HepG2 (cell line): Measurements from ENCODE around the gene MIEF1. TPM values are rescaled to one million over a fixed set of nuclear protein-coding genes. Genes with fewer than 3 reads are reported as not detected.
A peak's percentile ranks its signal among the peaks of the same experiment; 100 is the strongest.

ENCODE experiments used
- AGO2 ChIP-seq: fragments of 200-400 bp; formaldehyde crosslinking; optimal IDR thresholded peaks from 2 replicates; pipeline ENCODE3; 2017; ENCODE audit warnings: mild to moderate bottlenecking, low read depth, low read length, moderate library complexity
- CHD4 ChIP-seq: fragments of 200-600 bp; sonication (generic); IDR thresholded peaks from 2 replicates; pipeline ENCODE4 v1.7.0; 2017; ENCODE audit warnings: mild to moderate bottlenecking, low read length, borderline replicate concordance
- FLYWCH1 ChIP-seq: sonication (generic); formaldehyde crosslinking; IDR thresholded peaks from 2 replicates; pipeline ENCODE4 v1.8.1; 2023; ENCODE audit warnings: mild to moderate bottlenecking, missing genetic modification reagents
- HDAC6 ChIP-seq: fragments of 200-600 bp; sonication (generic); IDR thresholded peaks from 2 replicates; pipeline ENCODE4 v1.7.0; 2017; ENCODE audit warnings: mild to moderate bottlenecking, antibody characterized with exemption, low read length, low read depth
- KDM1A ChIP-seq: IDR thresholded peaks from 2 replicates; pipeline ENCODE4 v1.6.1; 2016; ENCODE audit warnings: missing compliant biosample characterization
- KLF15 ChIP-seq: sonication (generic); formaldehyde crosslinking; IDR thresholded peaks from 2 replicates; pipeline ENCODE4 v1.8.1; 2023; ENCODE audit warnings: borderline replicate concordance, mild to moderate bottlenecking, inconsistent platforms, missing genetic modification reagents, mixed read lengths
- MLLT10 ChIP-seq: sonication (generic); formaldehyde crosslinking; IDR thresholded peaks from 2 replicates; pipeline ENCODE4 v1.4.0; 2020; ENCODE audit warnings: missing genetic modification reagents
- MTA1 ChIP-seq: sonication (generic); formaldehyde crosslinking; IDR thresholded peaks from 2 replicates; pipeline ENCODE4 v1.4.0; 2020; ENCODE audit warnings: missing genetic modification reagents, mild to moderate bottlenecking, borderline replicate concordance
- RFX1 ChIP-seq: fragments of 450-650 bp; IDR thresholded peaks from 2 replicates; pipeline ENCODE4 v1.6.1; 2017
- SP2 ChIP-seq: sonication (generic); formaldehyde crosslinking; IDR thresholded peaks from 2 replicates; pipeline ENCODE4 v1.5.1; 2020; ENCODE audit warnings: mild to moderate bottlenecking, missing genetic modification reagents
- TSC22D2 ChIP-seq: sonication (generic); formaldehyde crosslinking; IDR thresholded peaks from 2 replicates; pipeline ENCODE4 v1.5.1; 2020; ENCODE audit warnings: missing genetic modification reagents, mild to moderate bottlenecking, borderline replicate concordance
- ZFP36L1 ChIP-seq: sonication (generic); formaldehyde crosslinking; IDR thresholded peaks from 2 replicates; pipeline ENCODE4 v1.8.0; 2022; ENCODE audit warnings: mild to moderate bottlenecking, missing genetic modification reagents, moderate library complexity
- ZIK1 ChIP-seq: sonication (generic); formaldehyde crosslinking; IDR thresholded peaks from 2 replicates; pipeline ENCODE4 v1.5.0; 2020; ENCODE audit warnings: mild to moderate bottlenecking, low read depth, missing genetic modification reagents, borderline replicate concordance
- ZMYM2 ChIP-seq: sonication (generic); formaldehyde crosslinking; IDR thresholded peaks from 2 replicates; pipeline ENCODE4 v1.8.0; 2022; ENCODE audit warnings: mild to moderate bottlenecking, missing genetic modification reagents
- ZNF138 ChIP-seq: sonication (generic); formaldehyde crosslinking; IDR thresholded peaks from 2 replicates; pipeline ENCODE4 v1.5.0; 2020; ENCODE audit warnings: mild to moderate bottlenecking, low read depth, missing genetic modification reagents
- ZNF350 ChIP-seq: sonication (generic); formaldehyde crosslinking; IDR thresholded peaks from 2 replicates; pipeline ENCODE4 v1.4.0; 2020; ENCODE audit warnings: mild to moderate bottlenecking, low read depth, missing genetic modification reagents, borderline replicate concordance
- ZNF484 ChIP-seq: sonication (generic); formaldehyde crosslinking; IDR thresholded peaks from 2 replicates; pipeline ENCODE4 v1.5.1; 2020; ENCODE audit warnings: mild to moderate bottlenecking, low read depth, missing genetic modification reagents, borderline replicate concordance
- ZNF775 ChIP-seq: sonication (generic); formaldehyde crosslinking; IDR thresholded peaks from 2 replicates; pipeline ENCODE4 v1.4.0; 2020; ENCODE audit warnings: missing genetic modification reagents, mild to moderate bottlenecking, moderate library complexity, borderline replicate concordance
- ZSCAN31 ChIP-seq: sonication (generic); formaldehyde crosslinking; IDR thresholded peaks from 2 replicates; pipeline ENCODE4 v1.5.0; 2020; ENCODE audit warnings: low read depth, mild to moderate bottlenecking, missing genetic modification reagents
- polyA plus RNA-seq, 8 experiments: library from polyadenylated mRNA; depleted of rRNA in 3 of 8; stranded (reverse) in 7 of 8; unstranded in 1 of 8; fragments of >200 nt; fragmentation: Illumina TruSeq in 4 of 8; extraction: Trizol in 4 of 8; gene quantifications; 2 replicates each; pipeline versions ENCODE4 v1.2.1 to v1.2.3, GENCODE V29; 2011 to 2016; ENCODE audit warnings: low read depth in 4 of 8, missing spikeins in 1 of 8, mixed read lengths in 1 of 8; ENCODE audit not compliant: insufficient read depth in 1 of 8
- total RNA-seq, 5 experiments: library from RNA; depleted of rRNA; stranded (reverse); fragments of >200 nt; fragmentation: Illumina TruSeq; extraction: Trizol; gene quantifications; 2 replicates each; pipeline ENCODE4 v1.2.3, GENCODE V29; 2016; ENCODE audit warnings: low read depth in 1 of 5
- TF ChIP-seq, protein P1 (sequence below): sonication (generic); formaldehyde crosslinking; IDR thresholded peaks from 2 replicates; pipeline ENCODE4 v1.4.0; 2020; ENCODE audit warnings: mild to moderate bottlenecking, missing genetic modification reagents
- TF ChIP-seq, protein P2 (sequence below): sonication (generic); formaldehyde crosslinking; IDR thresholded peaks from 2 replicates; pipeline ENCODE4 v1.9.0; 2022; ENCODE audit warnings: low read depth, missing genetic modification reagents
- TF ChIP-seq, protein P3 (sequence below): sonication (generic); formaldehyde crosslinking; IDR thresholded peaks from 2 replicates; pipeline ENCODE4 v1.8.0; 2022; ENCODE audit warnings: missing genetic modification reagents, low read depth, mild to moderate bottlenecking, borderline replicate concordance
- TF ChIP-seq, protein P4 (sequence below): IDR thresholded peaks from 2 replicates; pipeline ENCODE4 v1.6.1; 2012; ENCODE audit warnings: inconsistent platforms
- TF ChIP-seq, protein P5 (sequence below): sonication (generic); formaldehyde crosslinking; IDR thresholded peaks from 2 replicates; pipeline ENCODE4 v1.4.0; 2020; ENCODE audit warnings: low read depth, mild to moderate bottlenecking, missing genetic modification reagents

MIEF1 gene
- total and polyA plus RNA-seq, 2 of the 13 experiments (the other 11 are each of a cell fraction or from before 2014, with no cell fraction given) = 21.7 to 34.8 TPM

DNA sequence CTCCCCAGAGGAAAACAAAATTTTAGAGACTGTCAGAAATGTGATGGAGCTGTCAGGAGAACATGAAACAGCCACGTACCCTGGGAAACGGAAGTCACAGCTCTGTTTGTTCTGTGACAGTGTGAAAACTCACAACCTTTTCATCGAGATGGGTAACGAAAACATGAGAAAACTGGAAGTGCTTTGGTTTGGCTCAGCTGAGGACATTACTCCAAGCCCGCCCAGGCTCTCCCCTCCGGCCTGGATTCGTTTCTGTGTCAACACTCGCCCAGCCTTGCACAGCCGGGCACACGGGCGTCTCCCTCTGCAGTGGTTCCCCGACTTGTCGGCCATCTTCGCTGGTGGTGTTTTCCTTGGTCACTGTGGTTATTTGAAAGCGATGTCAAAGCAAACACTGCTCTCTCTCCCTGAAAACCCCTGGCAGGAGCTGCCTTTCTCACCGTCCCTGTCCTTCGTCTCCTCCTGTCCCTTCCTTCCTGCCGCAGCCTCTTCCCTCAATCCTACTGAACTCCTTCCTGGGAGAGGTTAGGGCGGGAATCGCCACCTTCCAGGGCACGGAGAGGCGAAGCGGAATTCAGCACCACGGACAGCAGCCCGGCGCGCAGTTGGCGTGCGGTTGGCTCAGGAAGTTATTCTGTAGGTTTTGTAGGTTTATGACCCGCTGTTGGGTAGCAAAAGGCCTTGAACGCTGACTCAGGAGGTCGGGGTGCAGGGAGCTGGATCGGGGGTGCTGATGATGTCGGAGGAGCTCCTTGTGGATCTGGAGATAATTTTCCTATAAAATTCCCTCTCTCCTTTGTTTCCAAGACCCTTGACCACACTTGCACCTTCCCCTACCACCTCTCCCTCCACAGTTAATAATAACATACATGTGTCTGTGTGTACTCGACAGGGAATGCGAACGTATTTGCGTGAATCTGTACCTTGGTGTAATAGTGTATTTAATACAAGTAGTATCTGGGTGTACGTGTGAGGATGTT lies 43.6 kb downstream of the MIEF1 start (continued):
- TF ChIP-seq, protein P1, sequence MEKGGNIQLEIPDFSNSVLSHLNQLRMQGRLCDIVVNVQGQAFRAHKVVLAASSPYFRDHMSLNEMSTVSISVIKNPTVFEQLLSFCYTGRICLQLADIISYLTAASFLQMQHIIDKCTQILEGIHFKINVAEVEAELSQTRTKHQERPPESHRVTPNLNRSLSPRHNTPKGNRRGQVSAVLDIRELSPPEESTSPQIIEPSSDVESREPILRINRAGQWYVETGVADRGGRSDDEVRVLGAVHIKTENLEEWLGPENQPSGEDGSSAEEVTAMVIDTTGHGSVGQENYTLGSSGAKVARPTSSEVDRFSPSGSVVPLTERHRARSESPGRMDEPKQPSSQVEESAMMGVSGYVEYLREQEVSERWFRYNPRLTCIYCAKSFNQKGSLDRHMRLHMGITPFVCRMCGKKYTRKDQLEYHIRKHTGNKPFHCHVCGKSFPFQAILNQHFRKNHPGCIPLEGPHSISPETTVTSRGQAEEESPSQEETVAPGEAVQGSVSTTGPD (CRISPR knock-in tag) = no peak
- TF ChIP-seq, protein P2, sequence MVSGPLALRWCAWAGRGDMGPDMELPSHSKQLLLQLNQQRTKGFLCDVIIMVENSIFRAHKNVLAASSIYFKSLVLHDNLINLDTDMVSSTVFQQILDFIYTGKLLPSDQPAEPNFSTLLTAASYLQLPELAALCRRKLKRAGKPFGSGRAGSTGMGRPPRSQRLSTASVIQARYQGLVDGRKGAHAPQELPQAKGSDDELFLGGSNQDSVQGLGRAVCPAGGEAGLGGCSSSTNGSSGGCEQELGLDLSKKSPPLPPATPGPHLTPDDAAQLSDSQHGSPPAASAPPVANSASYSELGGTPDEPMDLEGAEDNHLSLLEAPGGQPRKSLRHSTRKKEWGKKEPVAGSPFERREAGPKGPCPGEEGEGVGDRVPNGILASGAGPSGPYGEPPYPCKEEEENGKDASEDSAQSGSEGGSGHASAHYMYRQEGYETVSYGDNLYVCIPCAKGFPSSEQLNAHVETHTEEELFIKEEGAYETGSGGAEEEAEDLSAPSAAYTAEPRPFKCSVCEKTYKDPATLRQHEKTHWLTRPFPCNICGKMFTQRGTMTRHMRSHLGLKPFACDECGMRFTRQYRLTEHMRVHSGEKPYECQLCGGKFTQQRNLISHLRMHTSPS (CRISPR knock-in tag) = no peak
- TF ChIP-seq RFX1 (no peak), SP2 (CRISPR knock-in tag) (no peak), ZSCAN31 (peak; percentile 85), CHD4 (no peak), ZNF484 (no peak; the same call in 1 of the 2 replicates), AGO2 (no peak), KDM1A (CRISPR knock-in tag) (no peak), ZNF775 (CRISPR knock-in tag) (no peak), ZMYM2 (CRISPR knock-in tag) (no peak), ZFP36L1 (CRISPR knock-in tag) (no peak), MLLT10 (CRISPR knock-in tag) (no peak), ZIK1 (CRISPR knock-in tag) (peak; percentile 64; the same call in 1 of the 2 replicates), ZNF138 (CRISPR knock-in tag) (peak; percentile 94), KLF15 (CRISPR knock-in tag) (peak; percentile 86; the same call in 1 of the 2 replicates), MTA1 (CRISPR knock-in tag) (no peak), ZNF350 (no peak), HDAC6 (no peak), TSC22D2 (peak; percentile 99), FLYWCH1 (CRISPR knock-in tag) (no peak)
- TF ChIP-seq, protein P3, sequence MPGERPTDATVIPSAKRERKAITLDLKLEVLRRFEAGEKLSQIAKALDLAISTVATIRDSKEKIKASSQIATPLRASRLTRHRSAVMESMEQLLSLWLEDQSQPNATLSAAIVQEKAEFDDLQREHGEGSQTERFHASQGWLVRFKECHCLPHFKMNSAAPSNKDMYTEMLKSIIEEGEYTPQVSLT = no peak
- TF ChIP-seq, protein P4, sequence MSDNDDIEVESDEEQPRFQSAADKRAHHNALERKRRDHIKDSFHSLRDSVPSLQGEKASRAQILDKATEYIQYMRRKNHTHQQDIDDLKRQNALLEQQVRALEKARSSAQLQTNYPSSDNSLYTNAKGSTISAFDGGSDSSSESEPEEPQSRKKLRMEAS = peak; percentile 28; the same call in 1 of the 2 replicates
- TF ChIP-seq, protein P5, sequence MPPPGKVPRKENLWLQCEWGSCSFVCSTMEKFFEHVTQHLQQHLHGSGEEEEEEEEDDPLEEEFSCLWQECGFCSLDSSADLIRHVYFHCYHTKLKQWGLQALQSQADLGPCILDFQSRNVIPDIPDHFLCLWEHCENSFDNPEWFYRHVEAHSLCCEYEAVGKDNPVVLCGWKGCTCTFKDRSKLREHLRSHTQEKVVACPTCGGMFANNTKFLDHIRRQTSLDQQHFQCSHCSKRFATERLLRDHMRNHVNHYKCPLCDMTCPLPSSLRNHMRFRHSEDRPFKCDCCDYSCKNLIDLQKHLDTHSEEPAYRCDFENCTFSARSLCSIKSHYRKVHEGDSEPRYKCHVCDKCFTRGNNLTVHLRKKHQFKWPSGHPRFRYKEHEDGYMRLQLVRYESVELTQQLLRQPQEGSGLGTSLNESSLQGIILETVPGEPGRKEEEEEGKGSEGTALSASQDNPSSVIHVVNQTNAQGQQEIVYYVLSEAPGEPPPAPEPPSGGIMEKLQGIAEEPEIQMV (CRISPR knock-in tag) = no peak; the same call in 1 of the 2 replicates
